Hepatocyte (in vitro differentiated cells): Measurements from ENCODE around the gene OR8B4. TPM values are rescaled to one million over a fixed set of nuclear protein-coding genes. Genes with fewer than 3 reads are reported as not detected.

Experiments used
- DNase-seq: peaks from one replicate; pipeline ENCODE4 v3.0.0-alpha.2; 2016; ENCODE audit warnings: low spot score
- H2AFZ ChIP-seq: fragments of 200-600 bp; sonication (generic); 2 replicates; pipeline ENCODE4 v1.6.0; 2016; ENCODE audit warnings: antibody characterized with exemption, mild to moderate bottlenecking
- H3K27ac ChIP-seq: fragments of 200-600 bp; sonication (generic); 2 replicates; pipeline ENCODE4 v1.5.1; 2016; ENCODE audit warnings: mild to moderate bottlenecking
- H3K27me3 ChIP-seq: fragments of 200-600 bp; sonication (generic); 2 replicates; pipeline ENCODE4 v1.6.1; 2016
- H3K36me3 ChIP-seq: fragments of 200-600 bp; sonication (generic); replicated peaks from 2 replicates; pipeline ENCODE4 v1.5.1; 2016; ENCODE audit warnings: low read depth; ENCODE audit not compliant: insufficient read depth
- H3K4me1 ChIP-seq: fragments of 200-600 bp; sonication (generic); 2 replicates; pipeline ENCODE4 v1.5.1; 2016; ENCODE audit warnings: mild to moderate bottlenecking, moderate library complexity; ENCODE audit not compliant: insufficient read depth
- H3K4me2 ChIP-seq: fragments of 200-600 bp; sonication (generic); 2 replicates; pipeline ENCODE4 v1.6.0; 2016
- H3K4me3 ChIP-seq: fragments of 200-600 bp; sonication (generic); 2 replicates; pipeline ENCODE4 v1.5.1; 2016; ENCODE audit warnings: mild to moderate bottlenecking
- H3K79me2 ChIP-seq: fragments of 200-600 bp; sonication (generic); 2 replicates; pipeline ENCODE4 v1.6.0; 2017; ENCODE audit warnings: mild to moderate bottlenecking
- H3K9me2 ChIP-seq: fragments of 200-600 bp; sonication (generic); replicated peaks from 2 replicates; pipeline ENCODE4 v1.6.0; 2017; ENCODE audit warnings: mild to moderate bottlenecking; ENCODE audit not compliant: insufficient read depth
- H3K9me3 ChIP-seq: fragments of 200-600 bp; sonication (generic); 2 replicates; pipeline ENCODE4 v1.5.1; 2016; ENCODE audit warnings: low read depth, mild to moderate bottlenecking
- H4K20me1 ChIP-seq: fragments of 200-600 bp; sonication (generic); 2 replicates; pipeline ENCODE4 v1.6.0; 2016; ENCODE audit warnings: mild to moderate bottlenecking; ENCODE audit not compliant: insufficient read depth, poor library complexity, severe bottlenecking
- EZH2 ChIP-seq: fragments of 200-600 bp; sonication (generic); IDR thresholded peaks from 2 replicates; pipeline ENCODE4 v1.6.1; 2016; ENCODE audit warnings: antibody characterized with exemption, mild to moderate bottlenecking, borderline replicate concordance
- EZH2phosphoT487 ChIP-seq: fragments of 200-600 bp; sonication (generic); IDR thresholded peaks from one replicate; pipeline ENCODE4 v1.6.1; 2018; ENCODE audit warnings: antibody characterized with exemption, mild to moderate bottlenecking, low read depth, moderate library complexity; ENCODE audit not compliant: unreplicated experiment, severe bottlenecking
- WGBS: methylation state at CpG from one replicate; pipeline ENCODE4 v1.1.6; 2016; ENCODE audit warnings: low lambda C conversion rate; ENCODE audit errors: missing lambda C conversion rate; 5-methylcytosine and 5-hydroxymethylcytosine counted together
- polyA plus RNA-seq: library from polyadenylated mRNA; unstranded; fragments of >200 nt; fragmentation: Nextera tagmentation; extraction: Ambion mirVana; gene quantifications from 2 replicates; pipeline ENCODE4 v1.2.1, GENCODE V29; 2016
- total RNA-seq: library from RNA; depleted of rRNA; stranded (reverse); fragments of >200 nt; gene quantifications from 2 replicates; pipeline ENCODE4 v1.2.3, GENCODE V29; 2014
- TF ChIP-seq, protein P1 (sequence below): fragments of 200-600 bp; sonication (generic); IDR thresholded peaks from 2 replicates; pipeline ENCODE4 v1.5.1; 2016; ENCODE audit warnings: antibody characterized with exemption, mild to moderate bottlenecking; ENCODE audit not compliant: poor library complexity

Gene OR8B4, protein sequence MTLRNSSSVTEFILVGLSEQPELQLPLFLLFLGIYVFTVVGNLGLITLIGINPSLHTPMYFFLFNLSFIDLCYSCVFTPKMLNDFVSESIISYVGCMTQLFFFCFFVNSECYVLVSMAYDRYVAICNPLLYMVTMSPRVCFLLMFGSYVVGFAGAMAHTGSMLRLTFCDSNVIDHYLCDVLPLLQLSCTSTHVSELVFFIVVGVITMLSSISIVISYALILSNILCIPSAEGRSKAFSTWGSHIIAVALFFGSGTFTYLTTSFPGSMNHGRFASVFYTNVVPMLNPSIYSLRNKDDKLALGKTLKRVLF
- total RNA-seq: not detected in 2 replicates
- polyA plus RNA-seq: not detected in 2 replicates

DNA sequence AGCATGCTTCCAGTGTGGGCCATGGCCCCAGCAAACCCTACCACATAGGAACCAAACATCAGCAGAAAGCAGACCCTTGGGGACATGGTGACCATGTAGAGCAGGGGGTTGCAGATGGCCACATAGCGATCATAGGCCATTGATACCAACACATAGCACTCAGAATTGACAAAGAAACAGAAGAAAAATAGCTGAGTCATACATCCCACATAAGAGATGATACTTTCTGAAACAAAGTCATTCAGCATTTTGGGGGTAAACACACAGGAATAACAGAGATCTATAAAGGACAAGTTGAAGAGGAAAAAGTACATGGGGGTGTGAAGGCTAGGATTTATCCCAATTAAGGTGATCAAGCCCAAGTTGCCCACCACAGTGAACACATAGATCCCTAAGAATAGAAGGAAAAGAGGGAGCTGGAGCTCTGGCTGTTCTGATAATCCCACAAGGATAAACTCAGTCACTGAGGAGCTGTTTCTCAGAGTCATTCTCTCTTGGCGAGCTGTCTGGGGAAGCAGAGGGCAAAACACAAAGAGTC lies at the start of gene OR8B4:
Gene OR8B4 (minus strand): TSS at position 488 of the 538 bp plus-strand sequence. CDS start 0 bp downstream, at position 488.
- Histone ChIP-seq H4K20me1 (no peaks in the 10 kb centered on the region), H3K27me3 (peaks cover 10% of the 10 kb centered on the region), H3K9me2 (no peaks in the 10 kb centered on the region), H3K36me3 (no peaks in the 10 kb centered on the region), H3K4me1 (no peaks in the 10 kb centered on the region), H3K9me3 (no peaks in the 10 kb centered on the region), H3K4me3 (no peak within 1 kb of the TSS), H3K27ac (no peak within 1 kb of the TSS), H3K79me2 (no peaks in the 10 kb centered on the region), H3K4me2 (no peak within 1 kb of the TSS), H2AFZ (no peak within 1 kb of the TSS)
- no peak for DNase-seq
- TF ChIP-seq, protein P1, sequence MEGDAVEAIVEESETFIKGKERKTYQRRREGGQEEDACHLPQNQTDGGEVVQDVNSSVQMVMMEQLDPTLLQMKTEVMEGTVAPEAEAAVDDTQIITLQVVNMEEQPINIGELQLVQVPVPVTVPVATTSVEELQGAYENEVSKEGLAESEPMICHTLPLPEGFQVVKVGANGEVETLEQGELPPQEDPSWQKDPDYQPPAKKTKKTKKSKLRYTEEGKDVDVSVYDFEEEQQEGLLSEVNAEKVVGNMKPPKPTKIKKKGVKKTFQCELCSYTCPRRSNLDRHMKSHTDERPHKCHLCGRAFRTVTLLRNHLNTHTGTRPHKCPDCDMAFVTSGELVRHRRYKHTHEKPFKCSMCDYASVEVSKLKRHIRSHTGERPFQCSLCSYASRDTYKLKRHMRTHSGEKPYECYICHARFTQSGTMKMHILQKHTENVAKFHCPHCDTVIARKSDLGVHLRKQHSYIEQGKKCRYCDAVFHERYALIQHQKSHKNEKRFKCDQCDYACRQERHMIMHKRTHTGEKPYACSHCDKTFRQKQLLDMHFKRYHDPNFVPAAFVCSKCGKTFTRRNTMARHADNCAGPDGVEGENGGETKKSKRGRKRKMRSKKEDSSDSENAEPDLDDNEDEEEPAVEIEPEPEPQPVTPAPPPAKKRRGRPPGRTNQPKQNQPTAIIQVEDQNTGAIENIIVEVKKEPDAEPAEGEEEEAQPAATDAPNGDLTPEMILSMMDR: no peak
- TF ChIP-seq EZH2phosphoT487: no peak
- no peak for TF ChIP-seq EZH2
- 90% methylated on average over 2 of the region's 2 CpGs for WGBS

DNA sequence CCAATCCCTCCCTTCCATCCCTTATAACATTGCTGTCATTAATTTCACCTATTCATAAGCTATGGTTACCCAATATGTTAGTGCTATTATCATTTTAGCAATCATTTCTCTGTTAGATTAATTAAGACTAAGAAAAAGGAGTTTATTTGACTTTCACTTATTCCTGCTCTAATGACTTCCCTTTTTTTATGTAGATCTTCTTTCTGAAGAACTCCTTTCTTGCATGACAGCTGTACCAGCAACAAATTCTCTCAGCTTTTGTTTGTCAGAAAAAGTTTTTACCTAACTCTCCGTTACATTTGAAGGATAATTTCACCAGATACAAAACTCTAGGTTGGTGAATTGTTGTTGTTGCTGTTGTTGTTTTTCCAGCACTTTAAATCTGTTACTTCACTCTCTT lies 49.4 kb upstream of the OR8B4 start:
- Histone ChIP-seq H3K27ac (no peak overlapping the region), H3K4me2 (no peak overlapping the region), H3K36me3 (no peaks in the 10 kb centered on the region), H3K9me2 (no peaks in the 10 kb centered on the region), H3K27me3 (no peaks in the 10 kb centered on the region), H3K79me2 (no peaks in the 10 kb centered on the region), H2AFZ (no peak overlapping the region), H4K20me1 (no peaks in the 10 kb centered on the region), H3K4me1 (no peaks in the 10 kb centered on the region), H3K9me3 (no peaks in the 10 kb centered on the region), H3K4me3 (no peak overlapping the region)
- no peak for DNase-seq
- 67% methylated on average over 1 of the region's 1 CpG for WGBS
- no peak for TF ChIP-seq EZH2
- TF ChIP-seq, protein P1: no peak
- TF ChIP-seq EZH2phosphoT487: no peak

DNA sequence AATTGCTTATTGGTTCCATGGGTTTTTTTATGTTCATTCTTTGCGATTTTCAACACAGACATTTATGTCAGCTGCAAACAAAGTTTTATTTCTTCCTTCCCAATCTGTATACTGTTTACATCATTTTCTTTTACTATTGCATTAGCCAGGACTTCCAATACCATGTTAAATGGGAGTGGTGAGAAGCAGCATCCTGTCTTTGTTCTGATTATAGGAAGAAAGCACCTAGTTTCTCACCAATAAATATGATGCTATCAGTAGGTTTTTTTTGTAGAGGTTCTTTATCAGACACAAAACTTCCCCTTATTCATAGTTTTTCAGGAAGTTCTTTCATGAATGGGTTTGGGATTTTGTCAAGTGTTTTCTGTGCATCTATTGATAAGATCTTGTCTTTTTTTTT lies 48.8 kb upstream of the OR8B4 start:
- H4K20me1 ChIP-seq: no peaks in the 10 kb centered on the region
- no peaks in the 10 kb centered on the region for H3K36me3 ChIP-seq
- no peaks in the 10 kb centered on the region for H3K79me2 ChIP-seq
- H2AFZ ChIP-seq: no peak overlapping the region
- no peaks in the 10 kb centered on the region for H3K4me1 ChIP-seq
- DNase-seq: no peak
- H3K27ac ChIP-seq: no peak overlapping the region
- TF ChIP-seq EZH2: no peak
- no peak for TF ChIP-seq EZH2phosphoT487
- TF ChIP-seq, protein P1: no peak
- no peak overlapping the region for H3K4me3 ChIP-seq
- no peak overlapping the region for H3K4me2 ChIP-seq
- H3K27me3 ChIP-seq: no peaks in the 10 kb centered on the region
- WGBS: 91% methylated on average over 1 of the region's 1 CpG
- H3K9me3 ChIP-seq: no peaks in the 10 kb centered on the region
- H3K9me2 ChIP-seq: no peaks in the 10 kb centered on the region
